ENCODE measurements around the gene NDUFV3. TPM values are rescaled to one million over a fixed set of nuclear protein-coding genes. Genes with fewer than 3 reads are reported as not detected.

The NDUFV3 gene
- total and polyA plus RNA-seq, 2 experiments from 2014 or later = 51.5 to 71.2 TPM

DNA sequence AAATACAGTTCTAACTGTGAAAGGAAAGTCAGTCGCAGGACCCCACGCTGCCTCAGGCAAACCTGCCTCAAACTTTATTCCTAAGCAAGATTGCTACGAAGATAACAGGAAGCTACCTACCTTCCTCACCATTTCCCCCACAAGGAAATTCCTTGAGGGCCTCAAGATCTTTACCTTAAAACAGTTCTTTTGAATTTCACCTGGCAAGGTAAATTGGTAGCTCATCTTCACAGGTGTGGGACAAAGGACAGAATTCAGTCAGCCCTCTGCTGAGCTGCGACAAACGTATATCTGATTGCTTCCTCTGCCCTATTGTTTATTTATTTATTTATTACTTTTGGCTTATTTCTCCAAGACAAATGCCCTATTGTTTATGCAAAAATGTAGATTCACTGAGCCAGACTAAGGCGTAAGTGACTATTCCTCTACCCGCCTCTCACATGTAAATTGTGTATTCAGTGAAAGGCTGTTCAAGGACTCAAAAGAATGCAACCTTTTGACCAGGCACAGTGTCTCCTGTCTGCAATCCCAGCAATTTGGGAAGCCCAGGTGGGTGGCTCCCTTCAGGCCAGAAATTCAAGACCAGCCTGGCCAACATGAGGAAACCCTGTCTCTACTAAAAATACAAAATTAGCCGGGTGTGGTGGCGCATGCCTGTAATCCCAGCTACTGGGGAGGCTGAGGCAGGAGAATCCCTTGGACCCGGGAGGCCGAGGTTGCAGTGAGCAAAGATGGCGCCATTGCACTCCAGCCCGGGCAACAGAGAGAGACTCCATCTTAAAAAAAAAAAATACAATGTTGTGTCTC, 63.9 kb downstream of the NDUFV3 start:
- Mint-ChIP-seq H3K27ac (peak overlapping the region; percentile 95), H3K9me3 (peaks cover 16% of the 10 kb centered on the region), H3K4me3 (no peak overlapping the region), H3K27me3 (ENCODE audit: insufficient read depth, low read depth, poor library complexity) (peaks cover 35% of the 10 kb centered on the region), H3K36me3 (ENCODE audit: low read depth) (peaks cover 10% of the 10 kb centered on the region; the same call in 2 of the 3 replicates), H3K4me1 (peaks cover 49% of the 10 kb centered on the region)
- no peak overlapping the region; the same call in 1 of the 2 replicates for H3K4me2 ChIP-seq
- H3K27ac ChIP-seq (ENCODE audit: low read depth) = peak overlapping the region; percentile 100
- no peak overlapping the region for H3K4me3 ChIP-seq
- peaks cover 27% of the 10 kb centered on the region for H3K4me1 ChIP-seq (ENCODE audit: insufficient read depth)
- no peaks in the 10 kb centered on the region for H3K9me2 ChIP-seq (ENCODE audit: insufficient read depth)
- H3F3A ChIP-seq (replicated peaks; ENCODE audit: low read depth) = peaks cover 21% of the 10 kb centered on the region
- TF ChIP-seq CREB1 (CRISPR knock-in tag; IDR thresholded peaks at IDR 0.05; ENCODE audit: low read depth) (no peak), EZH2phosphoT487 (IDR thresholded peaks at IDR 0.05; ENCODE audit: unreplicated experiment) (no peak), CTCF (conservative IDR thresholded peaks at IDR 0.05; ENCODE audit: low read depth in 2 of 2) (no peak), STAT1 (IDR thresholded peaks at IDR 0.05; ENCODE audit: unreplicated experiment) (no peak), ZNF462 (CRISPR knock-in tag; IDR thresholded peaks at IDR 0.05) (peak; percentile 71; the same call in 1 of the 2 replicates), ZNF114 (CRISPR knock-in tag; IDR thresholded peaks at IDR 0.05) (peak; percentile 29; the same call in 1 of the 2 replicates), NANOG (IDR thresholded peaks at IDR 0.05; ENCODE audit: borderline replicate concordance) (peak; percentile 68), REST (IDR thresholded peaks at IDR 0.05; ENCODE audit: unreplicated experiment) (no peak)
- TF ChIP-seq, protein P1, sequence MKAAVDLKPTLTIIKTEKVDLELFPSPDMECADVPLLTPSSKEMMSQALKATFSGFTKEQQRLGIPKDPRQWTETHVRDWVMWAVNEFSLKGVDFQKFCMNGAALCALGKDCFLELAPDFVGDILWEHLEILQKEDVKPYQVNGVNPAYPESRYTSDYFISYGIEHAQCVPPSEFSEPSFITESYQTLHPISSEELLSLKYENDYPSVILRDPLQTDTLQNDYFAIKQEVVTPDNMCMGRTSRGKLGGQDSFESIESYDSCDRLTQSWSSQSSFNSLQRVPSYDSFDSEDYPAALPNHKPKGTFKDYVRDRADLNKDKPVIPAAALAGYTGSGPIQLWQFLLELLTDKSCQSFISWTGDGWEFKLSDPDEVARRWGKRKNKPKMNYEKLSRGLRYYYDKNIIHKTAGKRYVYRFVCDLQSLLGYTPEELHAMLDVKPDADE (IDR thresholded peaks at IDR 0.05) = peak; percentile 57; the same call in 1 of the 2 replicates
- DNase-seq (ENCODE audit: low spot score) (peak; percentile 94), ATAC-seq (peak; percentile 69)
- H2AFZ ChIP-seq = no peak overlapping the region
- no peaks in the 10 kb centered on the region for H3K36me3 ChIP-seq (ENCODE audit: insufficient read depth)
- H3K27me3 ChIP-seq (ENCODE audit: insufficient read depth) = no peaks in the 10 kb centered on the region
- no peaks in the 10 kb centered on the region for H4K20me1 ChIP-seq (replicated peaks; ENCODE audit: insufficient read depth)
- H3K79me2 ChIP-seq (replicated peaks; ENCODE audit: insufficient read depth) = no peaks in the 10 kb centered on the region

All from GM23338 (cell line).